Body of pancreas (tissue), 4 donors: ENCODE data around the gene TAS2R9. TPM values are rescaled to one million over a fixed set of nuclear protein-coding genes. Genes with fewer than 3 reads are reported as not detected.

ENCODE experiments used
- ATAC-seq: fragments of 150-250 bp; one replicate; pipeline ENCODE4 v1.9.1; 2016
- DNase-seq, 4 donors: peaks; one replicate each; pipeline ENCODE4 v3.0.0-alpha.2; 2019
- H3K27ac ChIP-seq, 4 donors: fragments of 200-600 bp; sonication (generic); 1 replicate in 3 of 4; 2 replicates in 1 of 4; pipeline versions ENCODE4 v1.5.1 to v1.6.1; 2016 to 2019; ENCODE audit warnings: mild to moderate bottlenecking in 1 of 4, mixed read lengths in 1 of 4, moderate library complexity in 1 of 4
- H3K27me3 ChIP-seq, 2 donors: fragments of 200-600 bp; sonication (generic); one replicate each; pipeline ENCODE4 v1.6.0; 2016; ENCODE audit warnings: mild to moderate bottlenecking in 1 of 2
- H3K36me3 ChIP-seq, 2 donors: fragments of 200-600 bp; sonication (generic); replicated peaks in 1 of 2; 2 replicates each; pipeline ENCODE4 v1.5.1; 2016; ENCODE audit warnings: low read depth in 2 of 2; ENCODE audit not compliant: insufficient read depth in 1 of 2
- H3K4me1 ChIP-seq: fragments of 200-600 bp; sonication (generic); one replicate; pipeline ENCODE4 v1.6.0; 2016
- H3K4me3 ChIP-seq, 2 donors: fragments of 200-600 bp; sonication (generic); 1 replicate in 1 of 2; 2 replicates in 1 of 2; pipeline ENCODE4 v1.5.1; 2016 to 2019
- H3K9me3 ChIP-seq, 3 donors: fragments of 200-600 bp; sonication (generic); 1 replicate in 2 of 3; 2 replicates in 1 of 3; pipeline ENCODE4 v1.5.1; 2016
- POLR2A ChIP-seq, 3 donors: fragments of 450-650 bp; IDR thresholded peaks; one replicate each; pipeline ENCODE4 v1.6.1; 2016; ENCODE audit warnings: antibody characterized with exemption in 3 of 3, mild to moderate bottlenecking in 2 of 3
- WGBS, 2 donors: methylation state at CpG; one replicate each; pipeline ENCODE4 v1.1.5; 2017; 5-methylcytosine and 5-hydroxymethylcytosine counted together
- intact Hi-C: fragments of 100-400 bp; cut with DNase I; formaldehyde crosslinking; loops from one replicate; pipeline ENCODE4 v1.15.1; 2023
- total RNA-seq, 2 donors: library from RNA; depleted of rRNA; stranded (reverse); fragments of >200 nt; gene quantifications; one replicate each; pipeline ENCODE4 v1.1.0, GENCODE V29; 2016
- TF ChIP-seq, protein P1 (sequence below), 7 experiments: fragments of 450-650 bp in 4 of 7; fragments of 200-600 bp in 3 of 7; sonication (generic) in 3 of 7; IDR thresholded peaks; one replicate each; pipeline ENCODE4 v1.5.1; 2016 to 2019; ENCODE audit warnings: antibody characterized with exemption in 7 of 7

The TAS2R9 gene
- total RNA-seq: not detected

GRCh38 chr12:10810068-10810467, at the start of gene TAS2R9:
TSS of gene TAS2R9 (minus strand) at chr12:10810168. CDS start at chr12:10810075, 93 bp downstream.
- no peaks in the 10 kb centered on the region for H3K36me3 ChIP-seq
- no peak for TF ChIP-seq POLR2A (IDR thresholded peaks at IDR 0.05)
- TF ChIP-seq, protein P1, sequence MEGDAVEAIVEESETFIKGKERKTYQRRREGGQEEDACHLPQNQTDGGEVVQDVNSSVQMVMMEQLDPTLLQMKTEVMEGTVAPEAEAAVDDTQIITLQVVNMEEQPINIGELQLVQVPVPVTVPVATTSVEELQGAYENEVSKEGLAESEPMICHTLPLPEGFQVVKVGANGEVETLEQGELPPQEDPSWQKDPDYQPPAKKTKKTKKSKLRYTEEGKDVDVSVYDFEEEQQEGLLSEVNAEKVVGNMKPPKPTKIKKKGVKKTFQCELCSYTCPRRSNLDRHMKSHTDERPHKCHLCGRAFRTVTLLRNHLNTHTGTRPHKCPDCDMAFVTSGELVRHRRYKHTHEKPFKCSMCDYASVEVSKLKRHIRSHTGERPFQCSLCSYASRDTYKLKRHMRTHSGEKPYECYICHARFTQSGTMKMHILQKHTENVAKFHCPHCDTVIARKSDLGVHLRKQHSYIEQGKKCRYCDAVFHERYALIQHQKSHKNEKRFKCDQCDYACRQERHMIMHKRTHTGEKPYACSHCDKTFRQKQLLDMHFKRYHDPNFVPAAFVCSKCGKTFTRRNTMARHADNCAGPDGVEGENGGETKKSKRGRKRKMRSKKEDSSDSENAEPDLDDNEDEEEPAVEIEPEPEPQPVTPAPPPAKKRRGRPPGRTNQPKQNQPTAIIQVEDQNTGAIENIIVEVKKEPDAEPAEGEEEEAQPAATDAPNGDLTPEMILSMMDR (IDR thresholded peaks at IDR 0.05): no peak
- ATAC-seq (no peak), DNase-seq (no peak)
- intact Hi-C loops: no loop called here
- H3K4me1 ChIP-seq: no peaks in the 10 kb centered on the region
- no peak within 1 kb of the TSS for H3K27ac ChIP-seq
- H3K4me3 ChIP-seq: no peak within 1 kb of the TSS
- no peaks in the 10 kb centered on the region for H3K9me3 ChIP-seq
- no peaks in the 10 kb centered on the region for H3K27me3 ChIP-seq

- no peaks in the 10 kb centered on the region for H3K4me1 ChIP-seq
- intact Hi-C loops: no loop called here
- no peak overlapping the region for H3K27ac ChIP-seq
- no peaks in the 10 kb centered on the region for H3K27me3 ChIP-seq
- DNase-seq (no peak), ATAC-seq (no peak)
- no peak for TF ChIP-seq POLR2A (IDR thresholded peaks at IDR 0.05)
- TF ChIP-seq, protein P1 (IDR thresholded peaks at IDR 0.05): no peak
- no peak overlapping the region for H3K4me3 ChIP-seq
- H3K9me3 ChIP-seq: peaks cover 0 to 6% (median 0%) of the 10 kb centered on the region in 3 donors
- no peaks in the 10 kb centered on the region for H3K36me3 ChIP-seq
- 98 to 100% methylated on average over 2 of the region's 2 CpGs for WGBS, 2 donors
Measured at GRCh38 chr12:10855807-10856206, 45.8 kb upstream of the TAS2R9 start.

DNA sequence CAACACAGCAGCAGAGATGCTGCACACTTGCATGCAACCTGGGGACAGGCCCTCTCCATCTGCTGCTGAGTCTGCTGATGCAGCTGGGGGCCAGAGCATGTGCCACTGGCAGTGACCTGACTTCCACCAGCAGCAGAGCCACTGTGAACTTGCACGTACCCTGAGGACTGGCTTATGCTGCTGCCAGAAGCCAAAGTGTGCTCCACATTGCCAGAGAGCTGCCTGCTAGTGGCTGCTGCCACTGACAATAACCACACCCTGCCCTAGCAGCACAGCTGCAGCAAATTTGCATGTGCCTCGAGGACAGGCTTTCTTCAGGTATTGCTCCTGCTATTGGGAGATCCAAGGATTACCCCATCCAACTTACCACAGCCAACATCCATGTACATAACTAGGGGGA, 43.8 kb upstream of the TAS2R9 start:
- 95 to 100% methylated on average over 2 of the region's 2 CpGs for WGBS, 2 donors
- TF ChIP-seq POLR2A (IDR thresholded peaks at IDR 0.05): no peak
- TF ChIP-seq, protein P1 (IDR thresholded peaks at IDR 0.05): no peak
- intact Hi-C loops: no loop called here

DNA sequence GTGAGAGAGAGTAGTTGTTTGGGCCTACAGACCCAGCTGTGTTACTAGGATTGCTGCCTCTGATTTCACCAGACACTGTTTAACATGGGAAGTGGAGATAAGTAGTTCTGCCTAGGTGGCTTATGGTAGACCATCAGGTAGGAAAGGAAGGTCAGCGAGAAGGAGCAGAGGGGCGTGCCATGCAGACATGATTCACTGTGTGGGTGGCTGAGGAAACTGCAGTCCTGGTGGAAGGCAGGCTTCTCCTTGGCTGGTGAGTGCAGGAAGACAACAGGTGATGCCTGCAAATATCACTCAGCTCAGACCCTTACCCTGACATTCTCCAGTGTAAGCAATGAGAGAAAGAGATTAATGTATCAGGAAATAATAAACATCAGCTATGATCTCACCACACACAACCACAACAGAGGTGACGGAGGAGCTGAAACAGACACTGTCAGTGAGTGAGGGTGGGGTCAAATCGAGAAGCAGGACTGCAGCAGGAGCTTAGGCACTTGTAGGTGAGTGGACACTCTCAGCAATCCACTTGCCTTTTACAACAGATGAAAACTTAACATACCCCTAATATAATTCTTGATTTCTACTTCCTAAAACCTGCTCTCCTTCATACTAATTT, 41.4 kb upstream of the TAS2R9 start:
- DNase-seq (no peak), ATAC-seq (no peak)
- H3K27ac ChIP-seq: no peak overlapping the region
- H3K27me3 ChIP-seq: no peaks in the 10 kb centered on the region
- TF ChIP-seq, protein P1 (IDR thresholded peaks at IDR 0.05): no peak
- TF ChIP-seq POLR2A (IDR thresholded peaks at IDR 0.05): no peak
- no peaks in the 10 kb centered on the region for H3K36me3 ChIP-seq
- H3K9me3 ChIP-seq: no peaks in the 10 kb centered on the region
- 90 to 94% methylated on average over 4 of the region's 4 CpGs for WGBS, 2 donors
- intact Hi-C loops: no loop called here
- H3K4me3 ChIP-seq: no peak overlapping the region
- no peaks in the 10 kb centered on the region for H3K4me1 ChIP-seq

More for the DNA sequence above, 43.8 kb upstream of the TAS2R9 start:
- DNase-seq (no peak), ATAC-seq (no peak)
- Histone ChIP-seq H3K4me1 (no peaks in the 10 kb centered on the region), H3K9me3 (peaks cover 0 to 2% (median 0%) of the 10 kb centered on the region in 3 donors), H3K4me3 (no peak overlapping the region), H3K27me3 (no peaks in the 10 kb centered on the region), H3K27ac (no peak overlapping the region), H3K36me3 (no peaks in the 10 kb centered on the region)

GRCh38 chr12:10849425-10849878, 39.5 kb upstream of the TAS2R9 start, which contains the start of gene PRR4:
TSS of gene PRR4 (minus strand) at chr12:10849475. CDS start at chr12:10849437, 38 bp downstream.
- no peaks in the 10 kb centered on the region for H3K9me3 ChIP-seq
- no peaks in the 10 kb centered on the region for H3K36me3 ChIP-seq
- TF ChIP-seq, protein P1 (IDR thresholded peaks at IDR 0.05): no peak
- no peak for TF ChIP-seq POLR2A (IDR thresholded peaks at IDR 0.05)
- ATAC-seq (no peak), DNase-seq (no peak)
- no peak within 1 kb of the TSS for H3K27ac ChIP-seq
- 86 to 91% methylated on average over 4 of the region's 4 CpGs for WGBS, 2 donors
- intact Hi-C loops: no loop called here
- H3K4me3 ChIP-seq: no peak within 1 kb of the TSS
- H3K27me3 ChIP-seq: no peaks in the 10 kb centered on the region
- no peaks in the 10 kb centered on the region for H3K4me1 ChIP-seq
